GM12872 (cell line): Measurements from ENCODE around the gene BTN1A1.
A peak's percentile ranks its signal among the peaks of the same experiment; 100 is the strongest.

ENCODE experiments used
- TF ChIP-seq, protein P1 (sequence below): IDR thresholded peaks from 3 replicates; pipeline ENCODE4 v1.5.1; 2011; ENCODE audit warnings: low read depth, mild to moderate bottlenecking, low read length, moderate library complexity; ENCODE audit not compliant: insufficient read depth

The BTN1A1 gene, protein sequence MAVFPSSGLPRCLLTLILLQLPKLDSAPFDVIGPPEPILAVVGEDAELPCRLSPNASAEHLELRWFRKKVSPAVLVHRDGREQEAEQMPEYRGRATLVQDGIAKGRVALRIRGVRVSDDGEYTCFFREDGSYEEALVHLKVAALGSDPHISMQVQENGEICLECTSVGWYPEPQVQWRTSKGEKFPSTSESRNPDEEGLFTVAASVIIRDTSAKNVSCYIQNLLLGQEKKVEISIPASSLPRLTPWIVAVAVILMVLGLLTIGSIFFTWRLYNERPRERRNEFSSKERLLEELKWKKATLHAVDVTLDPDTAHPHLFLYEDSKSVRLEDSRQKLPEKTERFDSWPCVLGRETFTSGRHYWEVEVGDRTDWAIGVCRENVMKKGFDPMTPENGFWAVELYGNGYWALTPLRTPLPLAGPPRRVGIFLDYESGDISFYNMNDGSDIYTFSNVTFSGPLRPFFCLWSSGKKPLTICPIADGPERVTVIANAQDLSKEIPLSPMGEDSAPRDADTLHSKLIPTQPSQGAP

DNA sequence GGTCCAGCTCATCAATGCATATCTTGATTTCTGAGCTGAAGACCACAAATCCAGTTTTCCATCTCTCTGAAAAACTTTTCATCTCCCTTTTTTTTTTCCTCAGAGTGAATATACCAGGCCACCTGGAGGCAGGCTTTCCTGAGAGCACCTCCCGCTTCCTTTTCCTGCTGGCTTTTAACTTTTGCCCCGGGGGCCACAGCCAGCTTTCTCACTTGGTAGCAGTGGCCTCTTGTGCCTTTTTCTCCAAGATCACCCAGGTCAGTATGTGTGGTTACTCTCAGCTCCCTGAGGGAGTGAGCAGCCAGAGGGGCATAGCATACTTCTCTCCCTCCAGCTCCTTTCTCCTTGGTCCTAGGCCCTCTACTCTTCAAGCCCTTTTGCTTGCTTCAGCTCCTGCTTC lies at the start of gene BTN1A1:
Gene BTN1A1 (plus strand): TSS at position 202 of the 400 bp plus-strand sequence. CDS start 984 bp downstream, outside the sequence.
- TF ChIP-seq, protein P1, sequence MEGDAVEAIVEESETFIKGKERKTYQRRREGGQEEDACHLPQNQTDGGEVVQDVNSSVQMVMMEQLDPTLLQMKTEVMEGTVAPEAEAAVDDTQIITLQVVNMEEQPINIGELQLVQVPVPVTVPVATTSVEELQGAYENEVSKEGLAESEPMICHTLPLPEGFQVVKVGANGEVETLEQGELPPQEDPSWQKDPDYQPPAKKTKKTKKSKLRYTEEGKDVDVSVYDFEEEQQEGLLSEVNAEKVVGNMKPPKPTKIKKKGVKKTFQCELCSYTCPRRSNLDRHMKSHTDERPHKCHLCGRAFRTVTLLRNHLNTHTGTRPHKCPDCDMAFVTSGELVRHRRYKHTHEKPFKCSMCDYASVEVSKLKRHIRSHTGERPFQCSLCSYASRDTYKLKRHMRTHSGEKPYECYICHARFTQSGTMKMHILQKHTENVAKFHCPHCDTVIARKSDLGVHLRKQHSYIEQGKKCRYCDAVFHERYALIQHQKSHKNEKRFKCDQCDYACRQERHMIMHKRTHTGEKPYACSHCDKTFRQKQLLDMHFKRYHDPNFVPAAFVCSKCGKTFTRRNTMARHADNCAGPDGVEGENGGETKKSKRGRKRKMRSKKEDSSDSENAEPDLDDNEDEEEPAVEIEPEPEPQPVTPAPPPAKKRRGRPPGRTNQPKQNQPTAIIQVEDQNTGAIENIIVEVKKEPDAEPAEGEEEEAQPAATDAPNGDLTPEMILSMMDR: no peak

DNA sequence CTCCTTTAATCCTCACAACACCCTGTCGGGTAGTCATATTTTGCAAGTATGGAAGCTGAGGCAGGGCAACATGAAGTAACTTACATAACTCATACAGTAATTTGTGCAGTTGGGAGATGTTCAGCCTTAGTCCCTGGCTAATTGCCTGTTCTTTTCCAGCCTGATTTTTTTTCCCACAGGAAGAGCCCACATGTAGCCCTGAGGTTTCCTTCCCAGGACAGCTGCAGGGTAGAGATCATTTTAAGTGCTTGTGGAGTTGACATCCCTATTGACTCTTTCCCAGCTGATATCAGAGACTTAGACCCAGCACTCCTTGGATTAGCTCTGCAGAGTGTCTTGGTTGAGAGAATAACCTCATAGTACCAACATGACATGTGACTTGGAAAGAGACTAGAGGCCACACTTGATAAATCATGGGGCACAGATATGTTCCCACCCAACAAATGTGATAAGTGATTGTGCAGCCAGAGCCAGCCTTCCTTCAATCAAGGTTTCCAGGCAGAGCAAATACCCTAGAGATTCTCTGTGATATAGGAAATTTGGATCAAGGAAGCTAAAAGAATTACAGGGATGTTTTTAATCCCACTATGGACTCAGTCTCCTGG lies 47.4 kb upstream of the BTN1A1 start:
- TF ChIP-seq, protein P1: no peak

DNA sequence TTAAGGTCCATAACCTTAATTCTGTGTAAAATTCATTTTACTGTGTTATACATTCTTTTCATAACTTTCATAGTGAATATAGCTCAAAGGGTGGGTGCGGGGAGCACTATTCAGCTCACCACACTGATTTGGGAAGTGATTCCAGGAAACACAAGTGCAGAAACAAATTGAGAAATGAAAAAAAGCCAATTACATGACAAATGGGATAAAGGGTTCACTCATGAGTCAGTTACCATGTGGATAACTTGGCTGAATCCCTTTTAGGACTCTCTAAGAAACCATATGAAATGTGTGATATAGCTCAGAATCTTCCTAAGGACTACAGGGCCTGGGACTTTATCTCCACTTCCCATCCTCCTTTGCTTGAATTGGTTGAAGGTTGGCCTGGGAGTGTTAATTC lies 45.5 kb upstream of the BTN1A1 start:
- TF ChIP-seq, protein P1: no peak

DNA sequence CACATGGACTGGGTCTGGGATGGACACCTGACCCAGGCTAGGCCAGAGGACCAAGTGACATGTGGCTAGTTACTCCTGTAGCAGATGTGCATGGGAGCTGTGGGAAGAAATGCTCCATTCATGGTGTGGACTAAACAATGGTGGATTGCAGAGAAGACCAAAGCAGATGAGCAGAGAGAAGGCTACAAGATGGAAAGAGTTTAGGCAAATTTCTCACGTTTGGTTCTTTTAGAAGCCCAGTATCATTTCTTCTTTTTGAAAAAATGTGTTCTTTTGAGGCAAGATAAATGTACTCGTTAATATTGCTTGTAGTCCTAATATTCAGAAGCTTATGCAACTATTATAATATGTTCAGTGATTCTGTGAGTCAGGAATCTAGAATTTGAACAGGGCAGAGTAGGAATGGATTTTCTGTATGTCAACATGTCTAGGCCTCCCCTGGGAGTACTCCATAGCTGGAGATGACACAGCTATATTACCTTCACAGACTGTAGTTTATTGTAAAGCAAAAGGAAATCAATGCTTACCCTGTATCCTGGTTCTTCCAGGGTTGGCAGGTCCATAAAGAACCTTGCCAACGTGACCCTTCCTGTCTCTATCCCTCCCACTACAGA lies 44.6 kb upstream of the BTN1A1 start:
- TF ChIP-seq, protein P1: no peak

DNA sequence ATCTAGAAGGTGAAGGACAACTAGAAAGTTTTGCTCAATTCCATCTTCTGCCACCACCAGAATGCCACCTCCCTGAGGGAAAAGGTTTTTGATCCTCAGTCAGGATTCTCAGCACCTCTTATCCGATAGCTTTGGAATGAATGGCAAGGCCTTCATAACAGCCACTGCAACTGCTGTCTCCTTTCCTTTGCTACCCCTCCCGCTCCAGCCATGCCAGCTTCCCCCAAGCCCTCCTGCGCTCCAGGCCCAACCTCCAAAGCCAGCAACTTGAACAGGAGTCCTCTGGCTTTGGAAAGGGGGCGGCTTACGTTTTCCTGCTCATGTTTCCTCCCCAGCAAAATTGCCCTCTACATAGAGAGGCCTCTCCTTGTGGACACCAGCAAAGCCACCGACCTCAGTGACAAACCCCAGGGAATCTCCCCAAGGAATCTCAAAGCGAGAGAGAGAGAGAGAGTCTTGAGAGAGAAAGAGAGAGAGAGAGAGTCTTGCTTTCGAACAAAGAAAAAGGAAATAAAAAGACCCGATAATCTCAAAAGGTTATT lies 42.8 kb upstream of the BTN1A1 start:
- TF ChIP-seq, protein P1: no peak

DNA sequence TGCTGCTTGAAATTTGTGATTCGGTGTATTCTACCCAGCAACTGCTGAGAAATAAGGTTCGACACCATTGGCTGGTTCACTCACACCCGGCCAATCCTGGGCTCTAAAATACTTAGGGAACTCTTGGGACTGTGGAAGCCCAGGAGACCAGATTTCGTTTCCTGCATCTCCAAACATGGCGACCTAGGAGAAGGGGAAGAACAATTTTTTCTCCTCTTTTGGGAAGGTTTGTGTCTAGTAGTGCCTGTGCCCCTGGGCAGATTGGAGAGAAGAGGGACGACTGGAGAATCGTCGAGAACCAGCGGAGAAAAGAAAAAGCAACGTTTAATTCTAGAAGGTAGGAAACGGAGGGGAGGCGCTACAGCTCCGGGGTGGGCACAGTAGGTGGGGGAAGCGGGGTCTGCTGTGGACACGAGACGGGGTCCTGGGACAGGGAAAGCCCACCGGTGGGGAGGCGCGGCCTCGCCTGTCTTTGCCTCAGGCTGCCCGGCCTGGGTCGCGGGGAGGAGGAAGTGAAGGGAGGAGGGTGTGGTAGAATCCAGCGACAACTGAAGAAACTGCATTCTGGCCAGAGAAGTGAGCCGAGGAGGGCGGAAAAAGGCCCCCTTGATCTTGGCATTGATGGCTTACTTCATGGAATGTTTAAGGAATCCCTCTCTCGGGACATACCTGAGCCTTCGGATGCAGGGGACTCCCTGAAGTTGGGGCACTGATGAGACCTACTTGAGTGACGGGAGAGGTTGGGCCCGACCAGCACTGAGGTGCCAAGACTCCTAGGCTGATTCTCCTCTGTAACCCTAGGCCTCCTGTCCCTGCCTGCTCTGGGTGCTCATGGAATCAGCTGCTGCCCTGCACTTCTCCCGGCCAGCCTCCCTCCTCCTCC lies 42.1 kb upstream of the BTN1A1 start, which contains the start of gene BTN2A1:
Gene BTN2A1 (plus strand): TSS at position 150 of the 883 bp plus-strand sequence. CDS start 682 bp downstream, at position 832.
- TF ChIP-seq, protein P1: 0 out of 3 replicates have a peak, but pooled peaks have one; percentile 5
